AG04450 (cell line): ENCODE measurements around the gene RAPGEF1. TPM values are rescaled to one million over a fixed set of nuclear protein-coding genes. Genes with fewer than 3 reads are reported as not detected.

Experiments
- CTCF ChIA-PET: fragments of 300-600, 350-600 bp; formaldehyde crosslinking; extraction: SDS; loops from one replicate; lab custom pipeline; 2022; ENCODE audit warnings: antibody characterized with exemption, inconsistent platforms; lab: Charles Lee
- POLR2A ChIA-PET: fragments of 350-600 bp; formaldehyde crosslinking; extraction: SDS; loops from one replicate; lab custom pipeline; 2021; ENCODE audit warnings: antibody characterized with exemption, inconsistent platforms; lab: Yijun Ruan, JAX
- DNase-seq: peaks from one replicate; pipeline ENCODE4 v3.0.0-alpha.2; 2011; ENCODE audit warnings: low read depth, low spot score
- H3K27ac ChIP-seq: one replicate; pipeline ENCODE4 v1.5.1; 2012; ENCODE audit warnings: low read depth, low read length, control low read depth
- H3K27me3 ChIP-seq: one replicate; pipeline ENCODE4 v1.6.0; 2012; ENCODE audit warnings: low read length; ENCODE audit not compliant: control insufficient read depth, insufficient read depth
- H3K4me3 ChIP-seq: 2 replicates; pipeline ENCODE4 v1.5.1; 2011; ENCODE audit warnings: mild to moderate bottlenecking, low read depth, low read length, control low read depth
- H3K9me3 ChIP-seq: 2 replicates; pipeline ENCODE4 v1.5.1; 2012; ENCODE audit warnings: low read length; ENCODE audit not compliant: control insufficient read depth, insufficient read depth
- CTCF ChIP-seq: IDR thresholded peaks from 2 replicates; pipeline ENCODE4 v1.5.1; 2011; ENCODE audit warnings: low read depth, low read length, control low read depth, inconsistent platforms
- polyA minus RNA-seq: library from RNA; depleted of rRNA, polyadenylated mRNA; stranded (reverse); fragments of >200 nt; gene quantifications from 2 replicates; pipeline ENCODE4 v1.2.3, GENCODE V29; 2011; rRNA and poly(A)+ RNA removed
- polyA plus RNA-seq: library from polyadenylated mRNA; depleted of rRNA; stranded (reverse); fragments of >200 nt; gene quantifications from 2 replicates; pipeline ENCODE4 v1.2.3, GENCODE V29; 2011; rRNA removed

The RAPGEF1 gene, protein sequence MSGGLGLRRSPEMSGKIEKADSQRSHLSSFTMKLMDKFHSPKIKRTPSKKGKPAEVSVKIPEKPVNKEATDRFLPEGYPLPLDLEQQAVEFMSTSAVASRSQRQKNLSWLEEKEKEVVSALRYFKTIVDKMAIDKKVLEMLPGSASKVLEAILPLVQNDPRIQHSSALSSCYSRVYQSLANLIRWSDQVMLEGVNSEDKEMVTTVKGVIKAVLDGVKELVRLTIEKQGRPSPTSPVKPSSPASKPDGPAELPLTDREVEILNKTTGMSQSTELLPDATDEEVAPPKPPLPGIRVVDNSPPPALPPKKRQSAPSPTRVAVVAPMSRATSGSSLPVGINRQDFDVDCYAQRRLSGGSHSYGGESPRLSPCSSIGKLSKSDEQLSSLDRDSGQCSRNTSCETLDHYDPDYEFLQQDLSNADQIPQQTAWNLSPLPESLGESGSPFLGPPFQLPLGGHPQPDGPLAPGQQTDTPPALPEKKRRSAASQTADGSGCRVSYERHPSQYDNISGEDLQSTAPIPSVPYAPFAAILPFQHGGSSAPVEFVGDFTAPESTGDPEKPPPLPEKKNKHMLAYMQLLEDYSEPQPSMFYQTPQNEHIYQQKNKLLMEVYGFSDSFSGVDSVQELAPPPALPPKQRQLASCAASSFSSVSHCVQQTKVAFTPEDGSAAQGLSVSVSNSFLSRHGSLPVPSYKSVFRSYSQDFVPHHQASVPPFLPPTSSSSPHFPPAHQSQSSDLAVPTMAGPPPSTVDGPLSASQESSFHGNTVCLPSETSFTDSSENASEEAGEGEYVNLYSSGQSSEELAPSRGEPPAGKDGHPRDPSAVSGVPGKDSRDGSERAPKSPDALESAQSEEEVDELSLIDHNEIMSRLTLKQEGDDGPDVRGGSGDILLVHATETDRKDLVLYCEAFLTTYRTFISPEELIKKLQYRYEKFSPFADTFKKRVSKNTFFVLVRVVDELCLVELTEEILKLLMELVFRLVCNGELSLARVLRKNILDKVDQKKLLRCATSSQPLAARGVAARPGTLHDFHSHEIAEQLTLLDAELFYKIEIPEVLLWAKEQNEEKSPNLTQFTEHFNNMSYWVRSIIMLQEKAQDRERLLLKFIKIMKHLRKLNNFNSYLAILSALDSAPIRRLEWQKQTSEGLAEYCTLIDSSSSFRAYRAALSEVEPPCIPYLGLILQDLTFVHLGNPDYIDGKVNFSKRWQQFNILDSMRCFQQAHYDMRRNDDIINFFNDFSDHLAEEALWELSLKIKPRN (N-terminal part only)
- 27.6 and 32.4 TPM in 2 replicates for polyA plus RNA-seq
- polyA minus RNA-seq: 32.8 and 36.3 TPM in 2 replicates

DNA sequence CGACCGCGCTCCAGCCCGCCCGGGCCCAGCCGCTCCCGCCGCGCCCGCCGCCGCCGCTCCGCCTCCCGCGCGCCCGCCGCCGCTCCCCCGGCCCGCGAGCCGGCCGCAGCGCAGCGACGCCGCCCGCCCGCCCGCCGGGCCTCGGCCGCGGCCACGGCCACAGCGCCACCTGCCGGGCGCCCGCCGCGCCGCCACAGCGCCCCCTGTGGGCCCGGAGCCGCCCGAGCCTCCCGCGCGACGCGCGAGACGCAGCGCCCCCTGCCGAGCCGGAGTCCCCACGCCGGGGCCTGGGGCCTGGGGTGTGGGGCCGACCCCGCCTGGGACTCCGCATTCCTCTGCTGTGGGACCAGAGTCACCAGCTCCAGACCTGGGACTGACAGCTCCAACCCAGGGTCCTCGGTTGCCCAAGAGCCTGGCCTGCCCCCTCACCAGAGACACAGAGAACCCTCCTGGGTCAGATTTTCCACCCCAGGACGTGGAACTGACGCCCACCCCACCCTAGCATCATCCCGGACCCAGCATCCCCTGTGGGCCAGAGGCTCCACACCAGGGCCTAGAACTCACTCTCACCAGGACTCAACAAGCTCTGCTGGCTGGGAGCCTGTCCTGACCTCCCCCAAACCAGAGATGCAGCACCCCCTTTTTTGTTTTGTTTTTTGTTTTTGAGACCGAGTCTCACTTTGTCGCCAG is at the start of gene RAPGEF1:
RAPGEF1 (minus strand) TSS at position 118 of the 690 bp plus-strand sequence. CDS start 246 bp downstream, outside the sequence.
- Histone ChIP-seq H3K4me3 (peak within 1 kb of the TSS; percentile 78), H3K9me3 (no peaks in the 10 kb centered on the region; the same call in 1 of the 2 replicates), H3K27me3 (peaks cover 4% of the 10 kb centered on the region), H3K27ac (peak within 1 kb of the TSS; percentile 21)
- DNase-seq: no peak
- peak; percentile 56 for TF ChIP-seq CTCF
- ChIA-PET CTCF (interaction anchor here (0.6 to 3.6 kb wide), 36 partner anchors 9 to 522 kb away, joined by 3 to 56 read pairs (median 4); partner anchors contain the start of gene POMT1), POLR2A (interaction anchor here (1.6 kb wide), 1 partner anchor 62 kb away, joined by 9 read pairs; no protein-coding TSS in a partner anchor)

DNA sequence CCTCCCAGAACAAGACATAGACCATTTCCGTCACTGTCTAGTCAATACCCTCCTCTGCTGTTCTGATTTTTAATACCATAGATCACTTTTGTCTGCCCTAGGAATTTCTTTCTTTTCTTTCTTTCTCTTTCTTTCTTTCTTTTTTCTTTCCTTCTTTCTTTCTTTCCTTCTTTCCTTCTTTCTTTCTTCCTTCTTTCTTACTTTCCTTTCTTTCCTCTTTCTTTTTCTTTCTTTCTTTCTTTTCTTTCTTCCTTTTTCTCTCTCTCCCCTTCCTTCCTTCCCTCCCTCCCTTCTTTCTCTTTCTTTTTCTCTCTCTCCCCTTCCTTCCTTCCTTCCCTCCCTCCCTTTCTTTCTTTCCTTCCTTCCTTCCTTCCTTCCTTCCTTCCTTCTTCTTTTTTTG is 49.0 kb upstream of the RAPGEF1 start:
- no peak for DNase-seq
- Histone ChIP-seq H3K27ac (no peak overlapping the region), H3K4me3 (no peak overlapping the region), H3K9me3 (peaks cover 8% of the 10 kb centered on the region; the same call in 1 of the 2 replicates), H3K27me3 (peaks cover 30% of the 10 kb centered on the region)
- CTCF ChIA-PET: interaction anchor here (0.9 kb wide), 1 partner anchor 382 kb away, joined by 3 read pairs; no protein-coding TSS in a partner anchor
- no peak for TF ChIP-seq CTCF
- POLR2A ChIA-PET: no interaction called here

DNA sequence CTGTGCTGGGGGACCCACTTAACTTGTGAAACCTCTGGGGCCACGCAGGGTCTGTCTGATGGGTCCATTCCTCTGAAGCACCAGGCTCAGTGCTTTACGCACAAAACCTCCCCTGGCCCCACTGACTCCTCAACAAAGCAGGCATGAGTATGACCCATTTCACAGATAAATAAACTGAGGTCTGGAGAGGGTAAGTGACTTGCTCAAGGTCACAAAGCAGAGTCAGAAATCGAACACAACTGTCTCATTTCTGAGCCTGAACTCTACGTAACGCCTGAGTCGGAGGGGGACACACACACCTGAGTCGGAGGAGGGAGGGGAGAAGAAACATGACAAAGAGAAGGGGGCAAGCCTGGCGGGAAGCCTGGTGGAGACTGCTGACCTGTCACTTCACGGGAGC is 48.0 kb upstream of the RAPGEF1 start:
- H3K27ac ChIP-seq: no peak overlapping the region
- no peak for TF ChIP-seq CTCF
- no peak overlapping the region for H3K4me3 ChIP-seq
- peaks cover 8% of the 10 kb centered on the region; the same call in 1 of the 2 replicates for H3K9me3 ChIP-seq
- ChIA-PET CTCF (no interaction called here), POLR2A (no interaction called here)
- DNase-seq: no peak
- H3K27me3 ChIP-seq: peaks cover 30% of the 10 kb centered on the region

DNA sequence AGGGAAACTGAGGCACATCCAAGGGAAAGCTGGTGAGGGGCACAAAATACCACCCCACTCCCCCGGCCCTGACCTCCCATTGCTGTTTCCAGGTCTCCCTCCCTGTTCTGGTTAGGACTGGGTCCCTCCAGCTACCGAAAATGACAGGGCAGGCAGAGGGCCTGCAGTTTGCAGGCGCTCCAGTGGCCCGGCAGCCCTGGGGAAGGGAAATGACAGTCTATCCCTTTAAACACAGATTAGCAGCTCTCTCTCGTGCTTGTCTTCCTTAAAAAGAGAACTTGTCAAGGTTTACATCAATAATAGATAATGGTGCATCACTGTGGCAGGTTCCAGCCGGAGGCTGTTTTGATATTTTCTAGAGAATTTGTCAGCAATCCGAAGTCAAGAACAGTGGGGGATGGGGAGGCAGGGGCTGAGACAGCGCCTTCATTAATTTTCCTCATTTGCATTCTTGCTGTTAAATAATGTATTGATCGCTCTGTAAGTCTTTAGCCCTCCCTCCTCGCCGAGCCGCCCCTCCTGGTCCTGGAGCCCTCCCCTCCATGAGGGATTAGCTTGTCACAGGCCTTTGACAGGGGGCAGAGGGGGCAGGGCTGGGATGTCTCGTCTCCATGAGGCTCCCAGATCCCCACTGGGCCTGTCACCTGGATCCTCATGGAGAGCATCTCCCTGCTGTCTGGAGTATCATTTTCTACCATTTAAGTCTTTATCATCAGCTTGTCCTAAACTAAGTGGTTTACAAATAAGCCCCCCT is 45.0 kb upstream of the RAPGEF1 start:
- H3K9me3 ChIP-seq: peaks cover 8% of the 10 kb centered on the region; the same call in 1 of the 2 replicates
- CTCF ChIA-PET: interaction anchor here (1.2 kb wide), 1 partner anchor 484 kb away, joined by 3 read pairs; no protein-coding TSS in a partner anchor
- H3K4me3 ChIP-seq: no peak overlapping the region
- no peak for TF ChIP-seq CTCF
- no peak for DNase-seq
- H3K27me3 ChIP-seq: peaks cover 20% of the 10 kb centered on the region
- POLR2A ChIA-PET: no interaction called here
- H3K27ac ChIP-seq: no peak overlapping the region
